NCI-H2029 treated with DMSO at 0.1 percent for 48 hours (cell line): ENCODE results near the gene XYLT1.

Experiments used
- DNase-seq: peaks from one replicate; lab custom pipeline; 2025; lab: John Stamatoyannopoulos, UW

XYLT1 gene

GRCh38 chr16:17177959-17178905 is 292.5 kb downstream of the XYLT1 start:
- no peak for DNase-seq

GRCh38 chr16:17177242-17177958 is 293.4 kb downstream of the XYLT1 start:
- DNase-seq: no peak

GRCh38 chr16:17176199-17176598 is 294.6 kb downstream of the XYLT1 start:
- DNase-seq: no peak

- no peak for DNase-seq
Measured at GRCh38 chr16:17173281-17173680, 297.5 kb downstream of the XYLT1 start.

DNA sequence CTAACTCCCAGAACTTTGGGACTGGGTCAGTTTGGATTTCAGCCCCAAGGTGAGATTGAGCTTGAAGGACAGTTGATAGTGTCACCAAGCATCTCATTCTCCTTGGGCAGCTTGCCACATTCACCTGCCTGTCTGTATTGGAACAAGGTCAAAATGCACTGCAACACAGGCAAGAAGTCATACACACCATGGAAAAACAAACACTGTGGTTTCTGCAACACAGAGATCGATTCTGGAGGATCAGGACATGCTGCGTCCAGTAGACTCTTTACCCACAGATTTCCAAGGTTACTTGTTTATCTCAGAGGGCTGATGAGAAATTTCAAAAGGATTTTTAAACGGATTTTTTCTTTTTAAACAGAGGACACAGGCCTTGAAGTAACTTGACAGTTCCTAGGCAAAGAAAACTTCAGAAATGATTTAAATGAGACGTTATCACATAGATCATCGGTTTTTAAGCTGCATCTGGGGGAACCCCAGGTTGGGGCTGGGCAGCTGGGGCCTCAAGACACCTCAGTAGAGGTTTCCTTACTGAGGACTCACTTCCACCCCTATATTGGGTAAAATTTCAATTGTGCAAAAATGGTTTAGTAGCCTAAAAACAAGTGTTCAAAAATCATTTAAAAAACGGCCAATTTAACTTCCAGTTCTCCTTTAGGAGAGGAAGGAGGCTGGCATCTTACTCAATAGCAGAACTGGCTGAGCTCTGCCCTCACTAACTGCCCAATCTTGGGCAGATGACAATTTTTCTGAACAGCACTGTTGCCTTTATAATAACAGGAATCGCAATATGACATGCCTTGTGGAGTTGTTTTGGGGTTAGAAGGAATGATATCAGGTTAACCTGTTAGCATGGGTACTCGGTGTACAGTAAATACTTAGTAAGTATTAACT is 299.3 kb downstream of the XYLT1 start:
- peak; percentile 62 for DNase-seq

- DNase-seq: no peak
Measured at GRCh38 chr16:17170435-17170834, 300.3 kb downstream of the XYLT1 start.

DNA sequence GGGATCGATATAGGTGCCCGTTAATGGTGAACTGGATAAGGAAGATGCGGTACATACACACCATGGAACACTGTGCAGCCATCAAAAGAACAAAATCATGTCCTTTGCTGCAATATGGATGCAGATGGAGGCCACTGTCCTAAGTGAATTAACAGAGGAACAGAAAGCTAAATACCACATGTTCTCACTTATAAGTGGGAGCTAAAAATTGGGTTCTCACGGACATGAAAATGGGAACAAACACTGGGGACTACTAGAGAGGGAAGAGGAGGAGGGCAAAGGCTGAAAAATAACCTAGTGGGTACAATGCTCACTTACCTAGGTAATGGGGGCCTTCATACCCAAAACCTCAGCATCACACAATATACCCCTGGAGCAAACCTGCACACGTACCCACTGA is 302.6 kb downstream of the XYLT1 start:
- no peak for DNase-seq

DNA sequence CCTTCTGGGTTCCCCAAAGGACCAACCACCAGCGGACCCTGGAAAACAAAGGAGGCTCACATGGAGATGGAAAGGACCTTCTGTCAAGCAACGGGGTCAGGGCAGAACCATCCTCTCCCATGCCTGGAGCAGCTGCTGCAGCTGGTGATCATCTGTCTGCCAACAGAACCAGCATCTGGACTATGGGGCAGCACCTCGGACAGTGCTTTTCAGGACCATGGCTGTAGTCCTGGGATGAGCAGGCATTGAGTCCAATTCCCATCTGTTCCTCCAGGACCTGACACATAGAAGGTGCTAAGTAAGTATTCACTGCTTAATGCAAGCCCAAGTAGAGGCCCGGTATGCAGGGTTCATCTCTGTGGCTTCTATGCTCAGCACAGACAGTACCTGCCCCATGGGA is 304.7 kb downstream of the XYLT1 start:
- DNase-seq: no peak

DNA sequence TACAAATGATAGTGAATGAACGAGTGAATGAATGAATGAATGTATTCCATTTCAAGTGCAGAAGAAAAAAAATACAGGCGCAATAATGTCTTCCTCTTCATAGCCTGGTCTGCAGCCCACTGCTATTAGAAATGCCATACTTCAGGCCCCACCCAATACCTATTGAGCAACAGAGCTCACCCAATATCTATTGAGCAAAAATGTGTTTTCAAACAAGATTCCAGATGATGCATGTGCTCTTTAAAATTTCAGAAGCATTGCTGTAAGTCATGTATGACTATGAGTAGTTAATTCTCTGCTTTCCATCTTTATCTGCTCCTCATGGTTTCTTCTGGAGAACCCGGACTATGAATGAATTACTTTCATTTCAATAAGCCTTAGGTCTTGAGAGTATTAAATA is 308.2 kb downstream of the XYLT1 start:
- no peak for DNase-seq

- no peak for DNase-seq
Measured at GRCh38 chr16:17160920-17161431, 309.8 kb downstream of the XYLT1 start.

DNA sequence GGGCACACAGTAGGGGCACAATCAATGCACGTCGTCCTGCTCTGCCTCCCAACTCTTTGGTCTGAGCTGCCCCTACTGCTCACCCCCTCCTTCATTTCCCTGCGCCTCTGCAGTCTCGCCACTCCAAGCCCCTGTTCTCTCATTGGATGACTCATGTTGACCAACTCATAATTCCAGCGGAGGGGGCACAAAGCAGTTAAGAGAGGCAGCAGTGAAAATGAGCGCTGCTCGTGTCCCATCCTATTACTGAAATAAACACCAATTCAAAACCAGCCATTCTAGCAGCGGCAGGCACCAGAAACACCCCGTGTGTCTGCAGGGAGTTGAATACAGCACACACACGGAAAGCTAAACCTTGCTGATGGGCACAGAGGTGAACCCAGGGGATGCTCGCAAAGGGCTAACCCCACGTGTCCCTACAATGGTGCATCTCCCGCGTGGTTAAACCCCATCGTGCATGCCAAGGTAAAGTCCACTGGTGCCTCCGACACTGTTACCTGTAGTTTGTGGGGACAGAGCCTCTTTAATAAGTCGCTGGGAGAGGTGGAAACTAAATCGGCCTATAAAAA is 310.4 kb downstream of the XYLT1 start:
- no peak for DNase-seq

- DNase-seq: no peak
Measured at GRCh38 chr16:17159617-17160016, 311.1 kb downstream of the XYLT1 start.

GRCh38 chr16:17155936-17156335 is 314.8 kb downstream of the XYLT1 start:
- DNase-seq: no peak

- no peak for DNase-seq
Measured at GRCh38 chr16:17155485-17155884, 315.3 kb downstream of the XYLT1 start.

- DNase-seq: no peak
Measured at GRCh38 chr16:17154981-17155380, 315.8 kb downstream of the XYLT1 start.

DNA sequence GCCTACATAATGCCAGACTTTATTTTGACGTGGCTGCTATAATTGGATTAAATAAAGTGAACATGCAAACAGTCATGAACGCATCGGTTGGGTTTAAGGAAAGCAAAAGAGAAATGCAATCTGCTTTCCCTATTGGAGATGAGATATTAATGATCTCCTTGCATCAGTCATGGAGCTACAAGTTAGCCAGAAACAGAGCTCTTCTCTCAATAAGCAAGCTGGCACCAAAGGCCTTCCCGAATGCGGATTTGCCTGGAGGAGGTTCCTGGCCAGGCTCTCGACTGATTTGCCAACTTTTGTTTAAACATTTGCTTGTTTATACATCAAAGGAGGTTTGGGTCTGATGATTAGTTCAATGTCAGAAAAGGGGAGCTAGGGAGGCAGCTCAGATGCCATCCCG is 318.4 kb downstream of the XYLT1 start:
- DNase-seq: no peak

GRCh38 chr16:17151335-17151734 is 319.4 kb downstream of the XYLT1 start:
- no peak for DNase-seq

DNA sequence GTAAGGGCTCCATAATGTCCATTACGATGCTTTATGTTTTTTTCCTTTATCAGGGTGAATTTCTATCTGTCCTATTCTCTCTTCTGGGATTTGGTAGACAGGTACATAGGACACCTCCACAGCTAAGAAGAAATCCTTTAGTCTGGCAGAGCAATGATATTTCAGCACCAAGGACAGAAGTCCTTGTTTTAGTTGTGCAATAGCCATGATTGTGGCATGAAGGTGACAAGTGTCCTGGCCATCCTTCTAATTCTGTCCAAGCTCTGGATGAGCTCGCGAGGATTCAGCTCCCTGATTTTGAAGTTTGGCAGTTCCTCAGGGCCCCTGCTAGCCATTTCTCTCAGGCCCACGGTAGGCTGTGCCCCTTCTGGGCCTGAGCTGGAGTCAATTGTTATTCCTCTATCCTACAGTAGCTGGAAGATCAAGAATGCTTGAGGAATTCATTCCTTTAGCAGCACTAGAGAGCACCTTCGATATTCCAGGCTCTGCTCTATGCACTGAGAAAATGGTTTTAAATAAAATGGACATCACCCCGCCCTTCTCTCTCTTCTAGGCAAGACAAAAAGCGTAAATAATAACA is 320.8 kb downstream of the XYLT1 start:
- DNase-seq: no peak

DNA sequence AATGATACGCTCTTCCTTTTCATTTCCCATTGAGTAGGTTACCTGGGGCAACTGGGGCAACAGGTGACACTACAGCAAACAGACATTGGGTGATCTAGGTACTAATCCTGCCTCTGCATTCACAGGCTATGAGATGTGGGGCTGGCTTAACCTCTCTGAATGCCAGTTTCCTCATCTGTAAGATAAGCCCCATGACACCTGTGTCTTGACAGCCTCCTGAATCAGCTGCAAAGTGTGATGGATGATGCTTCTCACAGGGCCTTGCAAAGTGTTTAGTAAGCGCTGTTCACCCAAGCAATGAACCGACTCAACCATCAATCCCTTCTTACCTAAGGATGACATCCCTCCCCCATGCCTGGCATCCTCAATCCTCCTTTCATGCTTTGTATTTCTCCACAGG is 322.8 kb downstream of the XYLT1 start:
- no peak for DNase-seq

- DNase-seq: no peak
Measured at GRCh38 chr16:17145029-17145428, 325.7 kb downstream of the XYLT1 start.

DNA sequence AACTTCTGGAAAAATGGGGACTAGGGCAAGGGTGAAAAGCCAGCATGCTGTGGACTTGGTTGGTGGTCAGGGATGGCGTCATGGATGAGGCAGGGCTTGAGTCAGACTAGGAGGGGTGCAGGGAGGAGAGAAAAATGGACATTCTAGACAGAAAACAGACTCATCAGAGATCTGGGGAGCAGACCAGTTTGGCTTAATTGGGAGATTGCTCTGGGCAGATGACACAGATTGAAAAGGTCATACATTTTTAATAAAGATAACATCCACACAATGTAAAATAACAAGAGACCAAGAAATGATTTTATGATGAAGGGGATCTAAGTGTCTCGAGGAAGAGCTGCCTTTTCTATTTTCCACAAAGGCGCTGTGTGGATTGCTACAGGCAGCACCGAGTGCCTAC is 326.3 kb downstream of the XYLT1 start:
- no peak for DNase-seq
